GM12878 (cell line): Measurements from ENCODE around the gene ADAMTS7. TPM values are rescaled to one million over a fixed set of nuclear protein-coding genes. Genes with fewer than 3 reads are reported as not detected.

ENCODE experiments used
- ATAC-seq: fragments of 200-7000 bp; cut with Tn5 transposase; 3 replicates; pipeline ENCODE4 v1.9.1; 2020; ENCODE audit warnings: mild to moderate bottlenecking, moderate library complexity
- BruUV-seq: library from RNA; stranded (reverse); fragments of 400-500 nt; replicated peaks from 2 replicates; lab custom pipeline; 2021; lab: Mats Ljungman, UMichigan
- CTCF ChIA-PET: fragments of 300-600 bp; sonication (Branson Sonifier 250); formaldehyde crosslinking; extraction: SDS; loops from one replicate; lab custom pipeline; 2021; ENCODE audit warnings: inconsistent platforms; lab: Yijun Ruan, JAX
- POLR2A ChIA-PET: fragments of 350-600 bp; formaldehyde crosslinking; extraction: SDS; loops from one replicate; lab custom pipeline; 2021; ENCODE audit warnings: inconsistent platforms; lab: Charles Lee
- RAD21 ChIA-PET: fragments of 300-600 bp; sonication (Branson Sonifier 250); formaldehyde crosslinking; loops from one replicate; lab custom pipeline; 2023; ENCODE audit warnings: antibody characterized with exemption; ENCODE audit not compliant: unreplicated experiment; lab: Charles Lee
- SMC1A ChIA-PET: fragments of 300-600 bp; sonication (Branson Sonifier 250); formaldehyde crosslinking; loops from one replicate; lab custom pipeline; 2023; ENCODE audit not compliant: unreplicated experiment, uncharacterized antibody; lab: Charles Lee
- DNase-seq: peaks from one replicate; pipeline ENCODE4 v3.0.0-alpha.2; 2011; ENCODE audit warnings: low read depth, low spot score
- FAIRE-seq: peaks from 3 replicates; lab custom pipeline; 2011; peaks lifted over from hg19 to GRCh38; lab: Jason Lieb, UNC
- H2AFZ ChIP-seq: 2 replicates; pipeline ENCODE4 v1.6.0; 2011; ENCODE audit warnings: low read depth, low read length, control low read depth; ENCODE audit not compliant: control insufficient read depth
- H3K27ac ChIP-seq: 2 replicates; pipeline ENCODE4 v1.5.1; 2011; ENCODE audit warnings: control low read depth; ENCODE audit not compliant: control insufficient read depth, insufficient read depth
- H3K27me3 ChIP-seq, 2 experiments: replicated peaks in 1 of 2; 2 replicates each; pipeline versions ENCODE4 v1.6.0 to v1.6.1; 2011; ENCODE audit warnings: low read length in 1 of 2; ENCODE audit not compliant: control insufficient read depth in 2 of 2, insufficient read depth in 2 of 2
- H3K36me3 ChIP-seq, 2 experiments: 2 replicates each; pipeline ENCODE4 v1.5.1; 2011; ENCODE audit warnings: low read length in 1 of 2; ENCODE audit not compliant: control insufficient read depth in 2 of 2, insufficient read depth in 2 of 2
- H3K4me1 ChIP-seq: 2 replicates; pipeline ENCODE4 v1.6.1; 2011; ENCODE audit warnings: mild to moderate bottlenecking, low read length, moderate library complexity, mixed read lengths; ENCODE audit not compliant: control insufficient read depth, insufficient read depth
- H3K4me2 ChIP-seq: 2 replicates; pipeline ENCODE4 v1.6.0; 2011; ENCODE audit warnings: control low read depth; ENCODE audit not compliant: control insufficient read depth, insufficient read depth
- H3K4me3 ChIP-seq: fragments of 200-600 bp; sonication (generic); 2 replicates; pipeline ENCODE4 v1.5.1; 2016
- H3K79me2 ChIP-seq: 2 replicates; pipeline ENCODE4 v1.6.0; 2011; ENCODE audit warnings: low read length; ENCODE audit not compliant: control insufficient read depth, insufficient read depth
- H3K9ac ChIP-seq: 2 replicates; pipeline ENCODE4 v1.8.0; 2011; ENCODE audit warnings: low read length, control low read depth, mixed read lengths; ENCODE audit not compliant: control insufficient read depth, insufficient read depth
- H3K9me3 ChIP-seq: replicated peaks from 3 replicates; pipeline ENCODE4 v1.5.1; 2011; ENCODE audit warnings: mild to moderate bottlenecking, low read length; ENCODE audit not compliant: control insufficient read depth, insufficient read depth
- H4K20me1 ChIP-seq: 2 replicates; pipeline ENCODE4 v1.6.0; 2011; ENCODE audit not compliant: control insufficient read depth, insufficient read depth
- ATF3 ChIP-seq: IDR thresholded peaks from 2 replicates; pipeline ENCODE4 v1.6.1; 2011; ENCODE audit warnings: low read depth, mild to moderate bottlenecking, low read length, moderate library complexity, borderline replicate concordance; ENCODE audit errors: extremely low read depth
- ATF7 ChIP-seq: fragments of 450-650 bp; IDR thresholded peaks from 2 replicates; pipeline ENCODE4 v1.6.1; 2016; ENCODE audit warnings: low read depth, mild to moderate bottlenecking
- MEF2A ChIP-seq: IDR thresholded peaks from 2 replicates; pipeline ENCODE4 v1.6.1; 2011; ENCODE audit warnings: low read depth, mild to moderate bottlenecking, low read length, moderate library complexity; ENCODE audit not compliant: insufficient read depth
- PAX8 ChIP-seq: fragments of 450-650 bp; IDR thresholded peaks from 2 replicates; pipeline ENCODE4 v1.6.1; 2017; ENCODE audit warnings: mild to moderate bottlenecking, moderate library complexity
- RELA ChIP-seq: fragments of 450-650 bp; IDR thresholded peaks from 2 replicates; pipeline ENCODE4 v1.8.0; 2014; ENCODE audit warnings: borderline replicate concordance; ENCODE audit not compliant: partially characterized antibody
- SKIL ChIP-seq: fragments of 450-650 bp; IDR thresholded peaks from 2 replicates; pipeline ENCODE4 v1.6.1; 2017; ENCODE audit warnings: mild to moderate bottlenecking, low read depth, inconsistent platforms; ENCODE audit not compliant: poor library complexity, severe bottlenecking
- SMAD5 ChIP-seq: IDR thresholded peaks from 2 replicates; pipeline ENCODE4 v1.6.1; 2016; ENCODE audit warnings: antibody characterized with exemption, low read depth
- ZNF24 ChIP-seq: fragments of 450-650 bp; IDR thresholded peaks from 2 replicates; pipeline ENCODE4 v1.6.1; 2017; ENCODE audit warnings: antibody characterized with exemption, mild to moderate bottlenecking
- WGBS: methylation state at CpG from one replicate; pipeline ENCODE4 v1.1.6; 2016; ENCODE audit warnings: low lambda C conversion rate; ENCODE audit not compliant: insufficient replicate concordance, insufficient coverage; ENCODE audit errors: missing lambda C conversion rate; 5-methylcytosine and 5-hydroxymethylcytosine counted together
- in situ Hi-C: fragments of 300-500 bp; cut with MboI; formaldehyde crosslinking; loops from 9 replicates; pipeline ENCODE4 v1.14.3; 2018; ENCODE audit warnings: mixed read lengths
- intact Hi-C: fragments of 100-400 bp; cut with micrococcal nuclease; formaldehyde crosslinking; loops from one replicate; pipeline ENCODE4 v1.14.2; 2022; ENCODE audit not compliant: unreplicated experiment
- polyA plus RNA-seq, 11 experiments: library from polyadenylated mRNA; depleted of rRNA in 4 of 11; unstranded in 6 of 11; stranded (reverse) in 5 of 11; fragments of >200 nt; fragmentation: Nextera tagmentation in 4 of 11; fragmentation: Illumina TruSeq in 1 of 11; extraction: Ambion mirVana in 4 of 11; extraction: Trizol in 1 of 11; gene quantifications; 1 replicate in 1 of 11; 2 replicates in 10 of 11; pipeline versions ENCODE4 v1.2.1 to v1.2.3, GENCODE V29; 2011 to 2016; ENCODE audit warnings: inconsistent platforms in 2 of 11, missing spikeins in 2 of 11, low read depth in 1 of 11
- total RNA-seq, 4 experiments: library from RNA; depleted of rRNA in 3 of 4; stranded (reverse); fragments of >200 nt in 3 of 4; fragmentation: Illumina TruSeq in 1 of 4; extraction: Trizol in 1 of 4; gene quantifications; 2 replicates each; pipeline versions ENCODE4 v1.2.1 to v1.2.3, GENCODE V29; 2013 to 2021

ADAMTS7 gene
- total and polyA plus RNA-seq, 10 of the 15 experiments (the other 5 are each of a cell fraction or from before 2014, with no cell fraction given) = 0.03 to 0.28 (median 0.06) TPM; not detected in 6

GRCh38 chr15:78804391-78804792 is 6.9 kb downstream of the ADAMTS7 start:
- Histone ChIP-seq H3K79me2 (no peaks in the 10 kb centered on the region), H3K36me3 (no peaks in the 10 kb centered on the region), H3K27ac (no peak overlapping the region), H2AFZ (no peak overlapping the region), H3K4me3 (no peak overlapping the region), H3K27me3 (peaks cover 3 to 4% of the 10 kb centered on the region in 2 experiments; a peak in 3 of 4 replicates), H3K9me3 (peaks cover 6% of the 10 kb centered on the region; the same call in 1 of the 3 replicates), H3K4me2 (no peak overlapping the region), H3K4me1 (no peaks in the 10 kb centered on the region), H3K9ac (no peak overlapping the region), H4K20me1 (no peaks in the 10 kb centered on the region)
- 60% methylated on average over 14 of the region's 14 CpGs for WGBS
- ATAC-seq = no peak
- CTCF ChIA-PET = no interaction called here
- SMC1A ChIA-PET = no interaction called here
- in situ Hi-C loops (no loop called here), intact Hi-C loops (no loop called here)
- RAD21 ChIA-PET = no interaction called here
- no peak for DNase-seq
- no TSS peak for BruUV-seq
- no peak for FAIRE-seq
- POLR2A ChIA-PET = no interaction called here
- no peak for TF ChIP-seq ZNF24
- no peak for TF ChIP-seq ATF7
- TF ChIP-seq RELA = no peak
- TF ChIP-seq ATF3 = no peak
- TF ChIP-seq MEF2A = no peak
- no peak for TF ChIP-seq SKIL
- no peak for TF ChIP-seq SMAD5
- TF ChIP-seq PAX8 = no peak
- TF ChIP-seq, all 136 proteins: peak for 0
